ENCODE results near the gene SH2D1B. TPM values are rescaled to one million over a fixed set of nuclear protein-coding genes. Genes with fewer than 3 reads are reported as not detected.

SH2D1B gene
- total RNA-seq, 4 donors from 2014 or later = not detected

DNA sequence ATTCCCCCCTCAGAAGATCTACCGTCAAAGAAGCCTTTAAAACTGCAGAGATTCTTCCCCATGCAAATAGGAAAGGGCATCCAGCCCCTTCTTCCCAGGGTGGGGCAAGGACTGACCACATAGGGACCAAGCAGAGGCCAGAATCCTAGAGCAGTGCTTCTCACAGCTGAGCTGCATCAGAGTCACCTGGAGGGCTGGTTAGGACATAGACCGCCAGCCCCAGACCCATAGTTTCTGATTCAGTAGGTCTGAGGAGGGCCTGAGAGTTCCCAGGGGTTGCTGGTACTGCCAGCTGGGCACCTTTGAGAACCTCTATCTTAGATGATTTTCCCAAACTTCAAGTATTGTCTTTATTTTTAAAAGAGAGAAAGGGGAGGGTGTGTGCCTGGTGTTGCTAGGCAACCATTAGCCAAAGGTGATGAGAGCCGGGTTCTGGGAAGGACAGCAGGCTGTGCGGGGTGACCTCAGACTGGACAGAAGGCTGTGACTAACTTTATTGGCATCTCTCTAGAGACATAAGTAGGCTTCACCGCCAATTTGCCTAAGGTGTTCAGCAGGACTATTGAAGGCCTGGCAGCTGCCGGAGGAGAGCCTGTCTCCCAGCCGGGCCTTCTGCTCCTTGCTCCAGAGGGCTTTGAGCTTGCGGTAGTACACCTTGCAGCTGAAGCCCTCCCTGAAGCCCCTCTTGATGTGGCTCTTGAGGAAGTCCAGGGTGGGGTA lies 38.2 kb downstream of the SH2D1B start:
- no peak for DNase-seq (ENCODE audit: low spot score in 2 of 2)
- no peaks in the 10 kb centered on the region for H3K9me3 ChIP-seq
- 87 to 92% methylated on average over 8 of the region's 8 CpGs for WGBS, 2 donors
- TF ChIP-seq, protein P1, sequence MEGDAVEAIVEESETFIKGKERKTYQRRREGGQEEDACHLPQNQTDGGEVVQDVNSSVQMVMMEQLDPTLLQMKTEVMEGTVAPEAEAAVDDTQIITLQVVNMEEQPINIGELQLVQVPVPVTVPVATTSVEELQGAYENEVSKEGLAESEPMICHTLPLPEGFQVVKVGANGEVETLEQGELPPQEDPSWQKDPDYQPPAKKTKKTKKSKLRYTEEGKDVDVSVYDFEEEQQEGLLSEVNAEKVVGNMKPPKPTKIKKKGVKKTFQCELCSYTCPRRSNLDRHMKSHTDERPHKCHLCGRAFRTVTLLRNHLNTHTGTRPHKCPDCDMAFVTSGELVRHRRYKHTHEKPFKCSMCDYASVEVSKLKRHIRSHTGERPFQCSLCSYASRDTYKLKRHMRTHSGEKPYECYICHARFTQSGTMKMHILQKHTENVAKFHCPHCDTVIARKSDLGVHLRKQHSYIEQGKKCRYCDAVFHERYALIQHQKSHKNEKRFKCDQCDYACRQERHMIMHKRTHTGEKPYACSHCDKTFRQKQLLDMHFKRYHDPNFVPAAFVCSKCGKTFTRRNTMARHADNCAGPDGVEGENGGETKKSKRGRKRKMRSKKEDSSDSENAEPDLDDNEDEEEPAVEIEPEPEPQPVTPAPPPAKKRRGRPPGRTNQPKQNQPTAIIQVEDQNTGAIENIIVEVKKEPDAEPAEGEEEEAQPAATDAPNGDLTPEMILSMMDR (IDR thresholded peaks at IDR 0.05) = no peak
- no peak for TF ChIP-seq EP300 (IDR thresholded peaks at IDR 0.05)
- no peak for TF ChIP-seq POLR2A (IDR thresholded peaks at IDR 0.05)
- H3K27ac ChIP-seq = no peak overlapping the region
- H3K36me3 ChIP-seq = peaks cover 0 to 7% (median 0%) of the 10 kb centered on the region in 3 donors
- no peak overlapping the region for H3K4me3 ChIP-seq
- H3K27me3 ChIP-seq = no peaks in the 10 kb centered on the region
- peaks cover 0 to 10% (median 0%) of the 10 kb centered on the region in 4 donors for H3K4me1 ChIP-seq

GRCh38 chr1:162373072-162373427 lies 38.9 kb downstream of the SH2D1B start:
- peaks cover 0 to 7% (median 0%) of the 10 kb centered on the region in 3 donors for H3K36me3 ChIP-seq
- H3K4me1 ChIP-seq = peaks cover 0 to 10% (median 0%) of the 10 kb centered on the region in 4 donors
- no peak overlapping the region for H3K27ac ChIP-seq
- no peak for DNase-seq (ENCODE audit: low spot score in 2 of 2)
- TF ChIP-seq EP300 (IDR thresholded peaks at IDR 0.05) (no peak), POLR2A (IDR thresholded peaks at IDR 0.05) (no peak)
- TF ChIP-seq, protein P1 (IDR thresholded peaks at IDR 0.05) = no peak
- H3K4me3 ChIP-seq = no peak overlapping the region
- 77 to 94% methylated on average over 1 of the region's 1 CpG for WGBS, 2 donors
- H3K9me3 ChIP-seq = no peaks in the 10 kb centered on the region
- no peaks in the 10 kb centered on the region for H3K27me3 ChIP-seq

- Histone ChIP-seq H3K27ac (no peak overlapping the region), H3K4me1 (peaks cover 0 to 10% (median 0%) of the 10 kb centered on the region in 4 donors), H3K9me3 (no peaks in the 10 kb centered on the region), H3K27me3 (no peaks in the 10 kb centered on the region), H3K4me3 (no peak overlapping the region), H3K36me3 (peaks cover 0 to 11% (median 0%) of the 10 kb centered on the region in 3 donors)
- DNase-seq (ENCODE audit: low spot score in 2 of 2) = no peak
- 50 to 62% methylated on average over 13 of the region's 13 CpGs for WGBS, 2 donors
- TF ChIP-seq EP300 (IDR thresholded peaks at IDR 0.05) = no peak
- no peak for TF ChIP-seq POLR2A (IDR thresholded peaks at IDR 0.05)
- TF ChIP-seq, protein P1 (IDR thresholded peaks at IDR 0.05) = no peak
These were observed 39.5 kb downstream of the SH2D1B start for GRCh38 chr1:162372159-162373071.

DNA sequence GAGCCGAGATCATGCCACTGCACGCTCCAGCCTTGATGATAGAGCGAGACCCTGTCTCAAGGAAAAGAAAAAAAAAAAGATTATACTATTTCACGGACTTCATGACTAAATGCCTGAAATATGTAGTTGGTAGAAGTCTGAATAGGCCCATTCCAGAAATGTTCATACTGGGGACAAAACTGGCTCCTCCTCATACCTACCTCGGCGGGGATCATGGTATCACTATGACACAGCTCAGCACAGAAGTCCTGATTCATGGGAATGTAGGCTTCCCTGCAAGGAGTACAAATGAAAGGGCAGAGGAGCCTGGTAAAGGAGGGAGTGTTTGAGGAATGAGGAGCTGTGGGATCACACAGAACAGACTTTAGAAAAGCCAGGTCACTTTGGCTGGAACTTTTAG lies 40.3 kb downstream of the SH2D1B start:
- WGBS, 2 donors = 65 to 80% methylated on average over 6 of the region's 6 CpGs
- TF ChIP-seq EP300 (IDR thresholded peaks at IDR 0.05) = no peak
- TF ChIP-seq POLR2A (IDR thresholded peaks at IDR 0.05) = no peak
- TF ChIP-seq, protein P1 (IDR thresholded peaks at IDR 0.05) = no peak
- peaks cover 0 to 19% (median 0%) of the 10 kb centered on the region in 3 donors for H3K36me3 ChIP-seq
- DNase-seq (ENCODE audit: low spot score in 2 of 2) = no peak
- H3K4me3 ChIP-seq = no peak overlapping the region
- peaks cover 0 to 10% (median 0%) of the 10 kb centered on the region in 4 donors for H3K4me1 ChIP-seq
- H3K27me3 ChIP-seq = no peaks in the 10 kb centered on the region
- no peaks in the 10 kb centered on the region for H3K9me3 ChIP-seq
- no peak overlapping the region for H3K27ac ChIP-seq

GRCh38 chr1:162370721-162371120 lies 41.2 kb downstream of the SH2D1B start:
- Histone ChIP-seq H3K36me3 (peaks cover 0 to 21% (median 0%) of the 10 kb centered on the region in 3 donors), H3K27ac (no peak overlapping the region), H3K4me3 (no peak overlapping the region), H3K9me3 (no peaks in the 10 kb centered on the region), H3K27me3 (no peaks in the 10 kb centered on the region), H3K4me1 (peaks cover 0 to 10% (median 0%) of the 10 kb centered on the region in 4 donors)
- TF ChIP-seq POLR2A (IDR thresholded peaks at IDR 0.05) = no peak
- TF ChIP-seq, protein P1 (IDR thresholded peaks at IDR 0.05) = no peak
- TF ChIP-seq EP300 (IDR thresholded peaks at IDR 0.05) = no peak
- DNase-seq (ENCODE audit: low spot score in 2 of 2) = no peak
- WGBS, 2 donors = 93 to 94% methylated on average over 3 of the region's 3 CpGs

All from tibial nerve (tissue), 4 donors.